HG03066 (cell line): ENCODE measurements around the gene ASPSCR1.

Source experiments
- ATAC-seq: cut with Tn5 transposase; IDR thresholded peaks from one replicate; pipeline ENCODE4 v1.9.1; 2021; ENCODE audit warnings: low read depth; ENCODE audit not compliant: unreplicated experiment

ASPSCR1 gene

GRCh38 chr17:82051776-82052637, 74.6 kb downstream of the ASPSCR1 start, which contains the start of the genes GPS1 and RFNG:
TSS of gene GPS1 (plus strand) at chr17:82051898. CDS start at chr17:82051932, 34 bp downstream.
TSS of gene RFNG (minus strand) at chr17:82051811. CDS start at chr17:82051766, 45 bp downstream.
- ATAC-seq: no peak

GRCh38 chr17:82052638-82053059, 75.2 kb downstream of the ASPSCR1 start:
- no peak for ATAC-seq

- ATAC-seq: no peak
These were observed 75.7 kb downstream of the ASPSCR1 start for GRCh38 chr17:82053130-82053529.

GRCh38 chr17:82053556-82054263, 76.3 kb downstream of the ASPSCR1 start:
- ATAC-seq: no peak

- no peak for ATAC-seq
These were observed 77.1 kb downstream of the ASPSCR1 start for GRCh38 chr17:82054351-82055022.

GRCh38 chr17:82055023-82055964, 77.9 kb downstream of the ASPSCR1 start:
- ATAC-seq: no peak

GRCh38 chr17:82055965-82056728, 78.7 kb downstream of the ASPSCR1 start:
- ATAC-seq: no peak

- no peak for ATAC-seq
These were observed 79.5 kb downstream of the ASPSCR1 start for GRCh38 chr17:82056729-82057621.

GRCh38 chr17:82058230-82058854, 80.9 kb downstream of the ASPSCR1 start:
- ATAC-seq: no peak

GRCh38 chr17:82058855-82059249, 81.4 kb downstream of the ASPSCR1 start:
- ATAC-seq: no peak

GRCh38 chr17:82059272-82060000, 82.0 kb downstream of the ASPSCR1 start:
- ATAC-seq: no peak

GRCh38 chr17:82060001-82060380, 82.6 kb downstream of the ASPSCR1 start:
- no peak for ATAC-seq

GRCh38 chr17:82060614-82061013, 83.2 kb downstream of the ASPSCR1 start:
- ATAC-seq: no peak

GRCh38 chr17:82061047-82061925, 83.9 kb downstream of the ASPSCR1 start:
- ATAC-seq: no peak

GRCh38 chr17:82062076-82062983, 84.9 kb downstream of the ASPSCR1 start:
- no peak for ATAC-seq
